GM21528 (cell line): Measurements from ENCODE around the gene TSPAN11.

Experiments used
- ATAC-seq: cut with Tn5 transposase; IDR thresholded peaks from one replicate; pipeline ENCODE4 v1.9.1; 2021; ENCODE audit warnings: mild to moderate bottlenecking, moderate library complexity; ENCODE audit not compliant: unreplicated experiment, low FRiP score

Gene TSPAN11

DNA sequence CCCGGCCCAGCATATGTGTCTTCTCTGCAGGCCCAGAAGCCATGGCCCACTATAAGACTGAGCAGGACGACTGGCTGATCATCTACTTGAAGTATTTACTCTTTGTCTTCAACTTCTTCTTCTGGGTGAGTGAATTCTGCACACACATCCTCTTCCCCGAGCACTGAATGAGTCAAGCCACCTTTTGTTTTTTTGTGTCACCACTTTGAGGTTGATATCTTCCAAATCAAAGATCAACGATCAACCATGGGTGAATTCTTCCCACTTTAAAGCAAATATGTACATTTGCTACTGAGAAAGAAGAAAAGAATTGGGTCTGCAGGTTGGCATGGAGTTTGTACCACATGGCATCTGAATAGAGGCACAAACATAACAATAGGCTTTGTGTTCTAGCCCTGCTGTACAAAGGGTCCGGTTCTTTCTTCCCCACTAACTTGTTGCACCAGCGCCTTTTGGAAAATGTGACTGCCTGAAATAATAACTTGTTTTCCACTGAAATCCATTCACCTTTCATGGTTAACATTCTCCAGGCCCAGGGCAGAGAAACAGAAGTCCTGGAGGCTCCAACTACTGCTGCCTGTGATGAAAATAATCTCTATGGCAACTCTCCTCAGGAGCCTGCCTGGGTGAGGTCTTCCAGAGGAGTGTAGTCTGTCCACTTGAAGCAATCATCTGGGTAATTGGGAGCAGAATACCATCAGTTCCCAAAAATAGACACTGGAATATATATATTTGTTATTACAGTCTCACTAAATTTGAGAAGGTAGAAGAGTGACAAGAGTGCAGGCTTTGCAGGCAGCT, 27.6 kb downstream of the TSPAN11 start:
- ATAC-seq = no peak

DNA sequence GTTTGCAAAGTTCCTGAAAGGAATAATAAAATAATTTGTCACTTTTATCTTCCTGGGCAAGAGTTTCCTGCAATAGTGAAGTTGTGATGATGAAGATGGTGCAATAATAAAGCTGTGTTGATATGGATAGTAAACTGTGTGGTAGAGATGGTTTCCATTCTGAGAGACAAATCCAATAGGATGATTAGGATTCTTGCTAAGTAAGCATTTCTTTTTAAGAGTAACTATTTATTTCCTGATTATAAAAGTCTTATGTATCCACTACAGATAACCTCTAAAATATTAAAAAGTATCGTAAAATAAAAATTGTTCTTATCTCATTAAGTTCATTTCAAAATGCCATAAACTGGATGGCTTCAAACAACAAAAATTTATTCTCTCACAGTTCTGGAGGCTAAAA, 28.7 kb downstream of the TSPAN11 start:
- ATAC-seq = no peak

DNA sequence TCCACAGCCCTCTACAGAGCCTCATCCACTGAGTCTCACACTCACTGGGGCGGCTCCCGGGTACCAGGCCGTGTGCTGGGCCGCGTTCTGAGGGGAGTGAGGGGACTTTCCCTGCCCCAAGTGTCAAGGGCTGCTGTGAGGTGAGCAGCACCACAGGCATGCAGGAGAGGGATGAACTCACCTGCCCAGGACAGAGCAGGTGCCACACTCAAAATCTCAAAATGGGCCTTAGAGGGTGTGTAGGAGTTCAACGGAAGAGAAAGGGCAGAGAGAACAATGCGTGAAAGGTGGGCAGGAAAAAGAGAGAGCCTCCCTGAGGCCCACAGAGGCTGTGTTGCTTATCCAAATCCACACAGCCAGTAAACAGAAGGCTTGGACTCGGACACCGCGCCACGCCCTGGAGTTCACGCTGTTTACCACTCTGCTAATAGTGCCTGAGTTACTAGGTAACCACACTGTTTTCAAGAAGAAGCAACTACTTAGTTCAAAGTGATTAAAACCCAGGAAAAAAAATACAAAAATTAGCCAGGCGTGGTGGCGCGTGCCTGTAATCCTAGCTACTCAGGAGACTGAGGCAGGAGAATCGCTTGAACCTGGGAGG, 32.7 kb downstream of the TSPAN11 start:
- ATAC-seq = no peak

DNA sequence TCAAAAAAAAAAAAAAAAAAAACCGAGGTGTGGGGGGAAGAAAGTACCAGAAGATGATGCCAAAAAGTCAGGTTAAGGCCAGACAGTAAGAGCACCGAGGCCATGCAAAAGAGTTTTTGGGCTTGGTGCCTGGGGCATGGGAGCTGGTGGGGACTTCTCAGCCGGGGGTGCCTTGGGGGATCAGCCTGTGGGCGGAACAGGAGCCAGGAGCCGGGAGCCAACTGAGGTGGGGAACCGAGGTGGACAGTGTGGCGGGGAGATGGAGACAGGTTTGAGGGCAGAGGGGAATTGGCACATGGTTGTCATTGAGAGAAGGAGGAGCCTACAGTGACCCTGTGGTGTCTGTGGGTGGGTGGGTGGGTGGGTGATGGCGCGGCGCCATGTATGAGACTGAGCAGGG, 33.2 kb downstream of the TSPAN11 start:
- ATAC-seq = no peak

DNA sequence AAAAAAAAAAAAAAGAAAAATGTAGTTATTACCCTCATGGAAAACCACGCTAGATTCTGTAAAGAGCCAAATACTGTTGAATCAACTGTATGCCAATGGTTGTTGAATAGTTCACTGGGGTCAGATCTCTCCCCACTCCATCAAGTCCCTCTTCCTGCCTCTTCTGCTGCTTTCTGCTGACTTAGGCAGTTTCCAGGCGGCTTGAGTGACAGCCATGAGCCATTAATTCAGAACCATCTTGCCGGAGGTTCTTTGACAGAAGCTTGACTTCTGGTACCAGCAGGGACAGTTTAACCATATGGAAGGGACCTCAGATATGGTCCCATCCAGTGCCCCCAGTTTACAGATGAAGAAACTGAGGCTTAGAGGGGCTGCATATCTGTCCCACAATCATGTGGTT, 34.5 kb downstream of the TSPAN11 start:
- no peak for ATAC-seq

DNA sequence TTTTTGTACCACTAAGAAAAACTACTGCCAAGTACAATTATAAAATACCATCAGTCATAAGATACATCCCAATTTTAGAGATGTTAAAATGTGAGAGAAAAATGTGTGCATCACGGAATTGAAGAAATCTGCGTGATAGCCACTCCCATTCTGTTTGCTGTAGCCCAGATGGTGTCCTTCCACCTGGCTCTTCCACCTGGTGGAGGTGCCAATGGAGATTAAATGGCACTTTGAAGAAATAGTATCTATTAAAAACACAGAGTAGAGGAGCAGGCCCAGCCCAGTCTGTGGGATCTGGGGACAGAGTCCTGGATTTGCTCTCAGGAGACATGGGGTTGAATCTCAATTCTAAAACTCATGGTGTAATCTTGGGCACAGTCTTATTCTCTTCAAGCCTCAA, 35.5 kb downstream of the TSPAN11 start:
- ATAC-seq = no peak

DNA sequence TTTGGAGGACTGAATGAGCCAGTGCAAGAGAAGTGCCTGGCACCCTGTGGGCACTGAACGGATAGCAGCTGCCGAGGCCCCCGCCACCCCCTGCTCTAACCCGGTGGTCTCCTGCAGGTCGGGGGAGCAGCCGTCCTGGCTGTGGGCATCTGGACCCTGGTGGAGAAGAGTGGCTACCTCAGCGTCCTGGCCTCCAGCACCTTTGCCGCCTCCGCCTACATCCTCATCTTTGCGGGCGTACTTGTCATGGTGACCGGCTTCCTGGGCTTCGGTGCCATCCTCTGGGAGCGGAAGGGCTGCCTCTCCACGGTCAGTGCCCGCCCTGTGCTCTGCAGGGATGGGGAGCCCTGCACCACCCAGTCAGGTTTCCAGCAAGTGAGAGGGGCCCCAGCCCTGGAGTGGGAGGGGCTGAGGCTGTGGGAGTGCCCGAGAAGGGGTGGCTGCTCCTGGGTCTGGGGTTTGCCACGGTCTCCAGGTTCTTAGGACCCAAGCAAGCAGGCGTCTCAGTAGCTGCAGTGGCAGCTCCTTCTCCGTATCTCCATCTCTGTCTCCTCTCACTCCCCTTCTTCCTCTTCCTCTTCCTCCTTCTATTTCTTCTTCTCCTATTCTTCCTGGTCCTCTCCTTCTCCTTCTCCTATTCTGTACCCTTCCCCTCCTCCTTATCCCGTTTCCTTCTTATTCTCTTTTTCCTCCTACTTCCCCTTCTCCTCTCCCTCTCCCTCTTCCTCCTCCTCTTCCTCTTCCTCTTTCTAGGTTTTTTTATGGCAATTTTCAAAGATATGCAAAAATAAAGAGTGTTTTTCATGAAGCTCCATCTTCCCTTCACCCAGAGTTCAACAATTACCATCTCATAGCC, 37.4 kb downstream of the TSPAN11 start:
- ATAC-seq = no peak

DNA sequence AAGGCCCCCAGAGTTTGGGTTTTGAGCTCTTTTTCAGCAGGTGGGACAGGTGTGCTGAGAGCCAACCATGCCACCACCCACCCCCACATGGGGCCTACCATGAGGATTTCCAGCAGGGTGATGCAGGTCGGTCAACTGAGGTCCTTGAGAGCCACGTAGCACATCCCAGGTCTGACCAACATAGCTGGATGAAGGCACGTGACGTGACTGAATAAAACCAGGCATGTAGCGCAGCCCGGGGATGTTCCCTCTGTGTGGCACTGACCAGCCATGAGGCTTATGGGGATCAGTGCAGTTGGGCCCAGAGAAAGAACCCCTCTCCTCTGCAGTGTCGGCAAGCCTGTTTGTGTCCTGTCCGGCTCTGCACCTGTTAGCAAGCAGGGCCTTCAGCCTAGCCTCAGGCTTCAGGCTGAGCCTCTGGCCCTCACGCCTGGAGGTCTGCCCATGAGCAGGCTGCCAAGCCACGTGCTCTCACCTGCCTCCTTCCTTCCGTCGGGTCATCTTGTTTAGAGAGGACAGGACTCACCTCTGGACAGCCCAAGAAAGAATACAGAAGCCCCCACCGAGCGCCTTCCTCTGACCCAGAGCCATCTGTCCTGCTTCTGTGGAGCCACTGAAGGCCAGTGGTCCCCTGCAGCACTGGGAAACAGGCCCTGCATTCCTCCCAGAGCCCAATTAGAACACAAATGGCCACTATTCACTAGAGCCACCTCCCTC, 38.5 kb downstream of the TSPAN11 start:
- no peak for ATAC-seq

DNA sequence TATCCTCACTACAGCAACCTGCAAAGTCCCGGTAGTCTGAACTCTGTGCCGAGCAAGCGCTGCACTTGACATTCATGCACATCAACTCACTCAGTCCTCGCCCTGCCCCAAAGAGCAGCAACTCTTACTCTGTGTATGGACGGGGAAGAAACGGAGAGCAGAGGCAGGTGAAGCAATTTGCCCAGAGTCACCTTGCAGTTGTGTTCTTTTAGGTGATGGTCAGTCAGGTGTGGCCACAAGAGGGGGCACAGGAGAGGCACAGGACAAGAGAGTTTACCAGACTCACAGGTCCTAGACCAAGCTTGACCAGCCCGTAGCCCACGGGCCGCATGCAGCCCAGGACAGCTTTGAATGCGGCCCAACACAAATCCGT, 39.1 kb downstream of the TSPAN11 start:
- ATAC-seq = no peak

DNA sequence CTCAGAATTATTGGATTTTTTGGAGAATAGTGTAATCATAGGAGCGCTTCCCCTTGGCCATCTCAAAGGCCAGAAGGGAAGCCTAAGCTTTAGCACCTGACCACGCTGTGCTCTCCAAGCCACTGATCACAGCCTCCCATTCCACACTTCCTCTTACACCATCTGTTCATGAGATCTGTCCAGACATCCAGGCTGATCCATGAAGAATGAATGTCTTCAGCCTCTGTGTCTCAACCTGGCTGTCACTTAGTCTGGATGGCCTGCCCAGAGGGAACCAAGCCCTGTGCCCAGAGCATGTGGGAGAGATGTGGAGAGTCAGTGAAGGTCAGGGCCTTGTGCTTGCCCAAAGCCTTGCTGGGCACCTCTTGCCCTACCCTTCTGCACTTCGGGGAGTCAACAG, 40.5 kb downstream of the TSPAN11 start:
- no peak for ATAC-seq

DNA sequence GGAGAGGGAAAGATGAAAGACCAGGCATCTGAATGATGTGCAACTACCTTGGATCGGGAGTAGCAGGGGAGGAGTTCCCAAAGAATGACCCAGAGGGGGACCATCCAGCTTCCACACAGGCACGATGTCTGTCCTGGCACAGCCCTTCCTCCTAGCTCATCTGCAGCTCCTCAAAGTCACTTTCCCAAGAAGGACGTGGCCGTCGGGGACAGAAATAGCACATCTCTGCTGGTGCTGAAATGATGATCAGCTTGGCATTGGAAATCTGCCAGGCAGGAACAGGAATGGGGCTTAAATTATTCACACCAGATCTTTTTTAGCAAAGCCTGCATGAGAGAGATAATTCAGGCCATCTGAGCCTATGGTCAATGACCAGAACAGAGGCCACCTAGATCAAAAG, 41.7 kb downstream of the TSPAN11 start:
- ATAC-seq = no peak

DNA sequence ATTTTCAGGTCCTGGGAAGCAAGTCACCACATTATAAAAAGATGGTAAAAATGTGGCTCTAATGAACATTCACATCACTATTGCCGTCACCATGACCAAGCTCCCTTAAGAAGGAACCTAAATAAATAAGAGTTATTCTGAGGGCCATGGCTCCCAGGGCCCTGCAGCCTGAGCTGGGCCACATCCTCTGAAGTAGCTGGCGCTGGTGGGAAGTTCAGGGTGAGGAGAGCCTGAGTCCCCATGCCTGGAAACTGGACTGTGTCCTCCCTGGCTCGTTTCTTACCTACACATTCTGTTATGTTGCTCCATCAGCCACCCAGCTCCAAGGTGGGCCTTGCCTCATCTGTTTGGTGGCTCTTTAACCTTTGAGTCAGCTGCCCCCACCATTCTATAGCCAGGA, 42.5 kb downstream of the TSPAN11 start:
- ATAC-seq = no peak

DNA sequence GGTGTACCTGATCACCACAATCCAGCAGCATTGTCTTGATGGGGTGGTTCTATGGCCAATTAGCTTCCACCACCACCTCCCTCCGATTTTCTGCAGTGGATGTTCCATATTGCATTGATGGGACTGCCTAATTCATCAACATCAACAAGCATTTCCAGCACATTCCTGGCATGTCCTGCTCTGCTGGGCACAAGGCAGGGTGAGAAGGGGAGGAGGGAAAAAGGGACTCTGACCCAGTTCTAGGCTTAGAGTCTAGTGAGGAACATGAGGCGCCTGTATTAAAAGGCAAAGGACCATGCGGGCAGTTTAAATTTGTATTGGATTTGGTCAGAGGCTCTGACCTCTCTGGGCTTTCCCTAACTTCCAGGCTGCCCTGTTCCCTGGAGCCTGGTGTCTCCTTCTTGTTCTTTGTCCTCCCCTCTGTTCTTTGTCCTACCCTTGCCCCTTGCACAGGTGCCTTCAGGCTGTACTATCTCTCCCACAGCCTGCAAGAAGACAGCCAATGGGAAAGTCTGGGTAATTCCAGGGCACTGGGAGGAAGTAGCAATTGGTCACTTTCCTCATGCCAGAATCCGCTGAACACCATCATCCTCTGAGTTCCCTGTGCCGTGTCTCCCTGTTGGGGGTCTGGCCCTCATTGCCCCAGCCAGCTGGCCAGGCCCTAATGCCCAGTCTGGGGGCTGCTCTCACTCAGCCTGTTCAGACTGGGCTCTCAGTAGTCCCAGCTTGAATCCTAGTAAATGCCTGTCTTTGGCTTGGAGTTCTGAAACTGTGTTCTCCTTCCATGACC, 43.3 kb downstream of the TSPAN11 start:
- ATAC-seq = no peak

DNA sequence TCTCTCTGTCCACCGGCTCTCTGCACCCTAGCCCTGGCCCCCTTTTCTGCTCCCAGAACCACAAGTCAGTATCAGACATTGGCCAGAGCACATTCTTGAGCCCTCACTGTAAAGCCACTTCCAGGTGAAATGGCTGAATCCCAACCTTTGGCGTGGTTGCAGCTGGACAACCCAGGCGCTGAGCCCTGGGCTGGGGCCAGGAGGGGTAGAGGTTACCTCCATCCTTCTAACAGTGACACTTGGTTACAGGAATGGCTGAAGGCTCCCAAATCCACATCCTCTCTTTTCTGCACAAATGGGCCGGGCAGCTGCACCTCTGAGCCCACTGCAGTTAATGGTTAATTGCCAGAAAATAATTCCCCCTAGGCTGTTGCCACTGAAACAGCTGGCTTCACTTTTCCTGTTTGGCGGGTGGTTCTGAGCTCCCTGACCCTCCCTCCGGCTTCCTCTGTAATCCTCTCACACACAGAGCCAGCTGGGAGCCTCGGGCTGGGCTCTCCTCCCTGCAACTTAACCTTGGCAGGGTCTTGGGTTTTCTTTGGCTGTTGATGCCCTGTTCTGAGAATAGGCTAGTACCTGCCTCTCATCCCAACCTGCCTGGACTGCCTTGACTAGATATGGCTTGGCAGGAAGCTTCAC, 44.1 kb downstream of the TSPAN11 start:
- no peak for ATAC-seq

DNA sequence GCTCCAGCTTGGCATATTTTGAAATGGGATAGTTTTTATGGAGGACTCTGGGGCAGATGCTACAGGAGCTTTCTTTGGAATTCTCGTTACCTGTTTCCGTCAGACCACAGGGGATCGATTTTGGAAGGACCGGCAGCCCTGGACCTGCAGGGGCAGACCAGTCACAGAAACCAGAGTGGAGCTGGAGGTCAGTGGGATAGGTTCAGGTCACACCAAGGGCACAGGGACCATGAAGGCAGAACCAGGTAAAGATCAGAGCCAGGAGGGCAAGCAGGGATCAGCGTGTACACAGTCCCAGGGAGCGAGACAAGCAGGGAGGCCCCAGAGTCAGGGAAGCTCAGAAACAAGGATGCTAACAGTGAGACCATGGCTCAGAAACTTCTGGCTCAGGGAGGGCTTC, 45.5 kb downstream of the TSPAN11 start:
- no peak for ATAC-seq

DNA sequence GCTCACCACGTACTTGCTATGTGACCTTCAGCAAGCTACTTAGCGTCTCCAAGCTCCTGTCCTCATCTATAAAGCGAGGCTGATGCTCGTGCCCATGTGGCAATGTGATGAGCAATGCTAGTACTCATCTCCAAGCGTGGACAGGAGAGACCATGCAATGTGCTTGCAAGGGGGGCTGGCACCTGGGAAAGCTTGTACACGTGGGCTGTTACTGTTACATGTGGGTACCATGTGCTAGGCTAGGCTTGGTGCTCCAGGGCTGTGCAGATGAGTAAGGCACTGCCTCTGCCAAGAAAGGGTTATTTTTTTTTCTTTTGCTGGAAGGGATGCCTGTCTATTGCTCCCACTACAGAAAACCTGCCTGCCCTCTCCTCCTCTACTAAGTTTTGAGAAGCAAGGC, 46.6 kb downstream of the TSPAN11 start:
- no peak for ATAC-seq

DNA sequence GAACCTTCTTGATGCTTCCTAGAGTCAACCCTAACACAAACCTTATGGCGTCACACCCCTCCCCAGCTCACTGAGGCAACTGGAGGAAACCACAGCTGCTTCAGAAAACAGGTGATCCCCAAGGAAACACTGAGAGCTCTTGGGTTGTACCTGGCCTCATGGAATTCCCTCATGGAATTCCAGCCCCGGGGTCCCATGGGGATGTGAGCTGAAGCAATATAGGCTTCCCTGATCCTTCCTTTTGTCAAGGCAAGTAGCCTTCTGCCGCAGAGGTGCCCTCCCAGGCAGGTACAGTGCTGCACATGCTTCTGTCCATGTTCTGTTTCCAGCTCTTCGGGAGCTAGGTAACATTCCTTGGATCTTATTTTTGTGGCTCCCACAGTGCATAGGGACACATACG, 47.3 kb downstream of the TSPAN11 start:
- ATAC-seq = no peak

DNA sequence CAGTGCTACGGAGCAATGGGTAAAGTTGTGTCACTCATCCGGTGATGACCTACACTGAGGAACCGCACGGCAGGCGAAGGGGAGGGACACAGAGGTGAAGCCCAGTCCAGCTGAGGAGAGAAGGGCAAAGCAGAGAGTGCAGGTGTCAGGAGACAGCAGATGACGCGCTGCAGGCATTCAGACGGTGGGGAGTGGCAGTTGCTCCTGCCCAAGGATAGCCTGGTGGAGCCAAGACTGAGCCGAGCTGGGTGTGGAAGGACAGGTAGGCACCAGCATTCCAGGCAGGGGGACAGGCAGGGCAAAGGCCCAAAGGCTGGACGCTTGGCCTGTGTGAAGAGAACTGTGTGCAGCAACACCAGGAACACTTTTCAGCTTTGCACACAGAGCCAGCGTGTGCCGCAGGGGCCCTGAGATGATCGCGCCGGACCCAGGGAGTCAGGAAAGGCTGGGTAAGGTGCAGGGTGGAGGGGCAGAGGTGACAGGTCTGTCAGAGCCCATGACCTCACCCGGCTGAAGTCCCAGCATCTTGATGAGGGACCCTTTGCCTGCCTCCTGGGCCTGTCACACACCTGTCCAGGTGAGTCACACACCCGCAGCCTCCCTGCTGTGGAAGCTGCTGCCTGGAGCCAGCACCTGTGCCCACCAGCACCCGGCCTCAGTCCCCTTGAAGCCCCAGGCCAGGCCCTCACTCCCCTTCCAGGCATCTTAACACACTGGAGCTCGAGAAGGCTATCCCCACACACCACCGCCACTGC, 48.4 kb downstream of the TSPAN11 start:
- no peak for ATAC-seq

DNA sequence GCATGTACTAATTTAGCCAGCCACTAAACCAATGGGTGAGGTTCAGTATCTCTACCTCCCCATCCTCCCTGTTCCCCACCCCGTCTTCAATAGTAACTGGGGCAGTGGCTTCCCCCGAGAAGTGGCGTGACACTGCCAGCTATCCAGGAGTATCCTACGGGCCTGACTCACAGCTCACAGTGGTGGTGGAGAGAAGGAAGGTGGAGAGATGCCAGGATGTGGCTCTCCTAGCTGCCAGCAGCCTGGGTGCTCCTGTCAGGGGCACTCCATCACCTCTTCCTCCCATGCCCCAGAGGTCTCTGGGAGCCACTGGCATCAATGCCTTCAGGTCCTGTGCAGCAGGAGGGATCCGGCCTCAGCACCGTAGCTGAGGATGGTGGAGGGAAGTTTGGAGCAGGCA, 49.0 kb downstream of the TSPAN11 start:
- no peak for ATAC-seq
